Progenitor cell of endocrine pancreas (in vitro differentiated cells): ENCODE data around the gene PAX5. TPM values are rescaled to one million over a fixed set of nuclear protein-coding genes. Genes with fewer than 3 reads are reported as not detected.
A peak's percentile ranks its signal among the peaks of the same experiment; 100 is the strongest.

ENCODE experiments used
- DNase-seq: peaks from one replicate; pipeline ENCODE4 v3.0.0; 2021; ENCODE audit warnings: low spot score; ENCODE audit not compliant: unreplicated experiment
- H3K27ac Mint-ChIP-seq: 2 replicates; pipeline ENCODE4 v1.8.0; 2021; ENCODE audit warnings: mild to moderate bottlenecking, moderate library complexity, mixed read lengths
- H3K27me3 Mint-ChIP-seq: 2 replicates; pipeline ENCODE4 v1.8.0; 2021; ENCODE audit warnings: mixed read lengths
- H3K36me3 Mint-ChIP-seq: 2 replicates; pipeline ENCODE4 v1.8.0; 2022; ENCODE audit warnings: mixed read lengths; ENCODE audit not compliant: insufficient read depth
- H3K4me1 Mint-ChIP-seq: 2 replicates; pipeline ENCODE4 v1.8.0; 2021; ENCODE audit warnings: low read depth, mixed read lengths
- H3K4me3 Mint-ChIP-seq: 2 replicates; pipeline ENCODE4 v1.8.0; 2021; ENCODE audit warnings: low read depth, mild to moderate bottlenecking, moderate library complexity, mixed read lengths
- H3K9me3 Mint-ChIP-seq: 2 replicates; pipeline ENCODE4 v1.8.0; 2021; ENCODE audit warnings: low read depth, mixed read lengths
- total RNA-seq: library from RNA; stranded (reverse); gene quantifications from 2 replicates; pipeline ENCODE4 v1.2.1, GENCODE V29; 2021
- TF ChIP-seq, protein P1 (sequence below): fragments of 200-600 bp; sonication (generic); IDR thresholded peaks from one replicate; pipeline ENCODE4 v1.5.0; 2021; ENCODE audit warnings: antibody characterized with exemption, mild to moderate bottlenecking; ENCODE audit not compliant: unreplicated experiment

The PAX5 gene
- total RNA-seq, 1 donor from 2014 or later, result not detected

DNA sequence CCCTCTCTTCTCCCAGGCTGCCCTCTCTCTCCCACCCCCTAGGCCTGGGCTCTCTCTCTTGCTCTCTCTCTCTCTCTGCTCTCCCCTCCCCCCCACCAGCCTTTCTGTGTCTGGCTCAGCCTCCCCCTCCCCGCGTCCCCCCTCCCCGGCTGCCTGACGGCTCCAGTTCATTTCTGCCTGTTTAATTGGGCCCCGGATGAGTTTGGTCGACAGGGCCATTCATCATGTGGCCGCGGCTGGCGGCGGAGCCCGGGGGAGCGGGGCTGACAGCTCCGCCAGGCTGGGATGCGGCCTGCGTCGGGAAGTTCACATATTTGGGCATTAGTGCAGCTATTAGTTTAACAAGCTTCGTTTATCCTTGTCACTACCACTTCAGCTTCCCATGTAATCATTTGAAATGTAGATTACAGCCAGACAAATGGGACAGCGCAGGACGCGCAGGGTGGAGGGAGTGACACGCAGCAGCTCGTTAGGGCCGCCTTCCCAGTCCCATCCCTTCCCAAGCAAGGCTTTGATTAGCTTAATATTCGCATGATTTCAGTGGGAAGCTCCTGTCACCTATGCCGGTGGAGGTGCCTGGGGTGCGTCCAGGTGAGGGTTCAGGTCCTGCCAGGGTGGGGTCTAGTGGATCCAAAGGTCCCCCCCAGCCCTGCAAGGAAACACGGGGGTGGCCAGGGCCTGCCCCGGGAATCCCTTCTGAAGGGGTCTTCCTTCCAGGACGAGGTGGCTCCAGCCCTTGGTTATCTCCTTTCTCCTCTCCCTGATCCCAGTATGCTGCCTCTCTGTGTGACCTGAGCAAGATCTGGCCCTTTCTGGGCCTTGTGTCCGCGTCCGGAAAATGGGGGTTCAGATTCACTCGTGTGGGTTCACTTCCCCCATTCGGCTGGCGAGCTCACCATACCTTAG lies 214.8 kb downstream of the PAX5 start:
- Mint-ChIP-seq H3K27me3 (peaks cover 44% of the 10 kb centered on the region), H3K4me1 (peaks cover 13% of the 10 kb centered on the region), H3K36me3 (no peaks in the 10 kb centered on the region), H3K27ac (peak overlapping the region; percentile 65), H3K4me3 (no peak overlapping the region), H3K9me3 (no peaks in the 10 kb centered on the region)
- DNase-seq, result no peak
- TF ChIP-seq, protein P1, sequence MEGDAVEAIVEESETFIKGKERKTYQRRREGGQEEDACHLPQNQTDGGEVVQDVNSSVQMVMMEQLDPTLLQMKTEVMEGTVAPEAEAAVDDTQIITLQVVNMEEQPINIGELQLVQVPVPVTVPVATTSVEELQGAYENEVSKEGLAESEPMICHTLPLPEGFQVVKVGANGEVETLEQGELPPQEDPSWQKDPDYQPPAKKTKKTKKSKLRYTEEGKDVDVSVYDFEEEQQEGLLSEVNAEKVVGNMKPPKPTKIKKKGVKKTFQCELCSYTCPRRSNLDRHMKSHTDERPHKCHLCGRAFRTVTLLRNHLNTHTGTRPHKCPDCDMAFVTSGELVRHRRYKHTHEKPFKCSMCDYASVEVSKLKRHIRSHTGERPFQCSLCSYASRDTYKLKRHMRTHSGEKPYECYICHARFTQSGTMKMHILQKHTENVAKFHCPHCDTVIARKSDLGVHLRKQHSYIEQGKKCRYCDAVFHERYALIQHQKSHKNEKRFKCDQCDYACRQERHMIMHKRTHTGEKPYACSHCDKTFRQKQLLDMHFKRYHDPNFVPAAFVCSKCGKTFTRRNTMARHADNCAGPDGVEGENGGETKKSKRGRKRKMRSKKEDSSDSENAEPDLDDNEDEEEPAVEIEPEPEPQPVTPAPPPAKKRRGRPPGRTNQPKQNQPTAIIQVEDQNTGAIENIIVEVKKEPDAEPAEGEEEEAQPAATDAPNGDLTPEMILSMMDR, result no peak

DNA sequence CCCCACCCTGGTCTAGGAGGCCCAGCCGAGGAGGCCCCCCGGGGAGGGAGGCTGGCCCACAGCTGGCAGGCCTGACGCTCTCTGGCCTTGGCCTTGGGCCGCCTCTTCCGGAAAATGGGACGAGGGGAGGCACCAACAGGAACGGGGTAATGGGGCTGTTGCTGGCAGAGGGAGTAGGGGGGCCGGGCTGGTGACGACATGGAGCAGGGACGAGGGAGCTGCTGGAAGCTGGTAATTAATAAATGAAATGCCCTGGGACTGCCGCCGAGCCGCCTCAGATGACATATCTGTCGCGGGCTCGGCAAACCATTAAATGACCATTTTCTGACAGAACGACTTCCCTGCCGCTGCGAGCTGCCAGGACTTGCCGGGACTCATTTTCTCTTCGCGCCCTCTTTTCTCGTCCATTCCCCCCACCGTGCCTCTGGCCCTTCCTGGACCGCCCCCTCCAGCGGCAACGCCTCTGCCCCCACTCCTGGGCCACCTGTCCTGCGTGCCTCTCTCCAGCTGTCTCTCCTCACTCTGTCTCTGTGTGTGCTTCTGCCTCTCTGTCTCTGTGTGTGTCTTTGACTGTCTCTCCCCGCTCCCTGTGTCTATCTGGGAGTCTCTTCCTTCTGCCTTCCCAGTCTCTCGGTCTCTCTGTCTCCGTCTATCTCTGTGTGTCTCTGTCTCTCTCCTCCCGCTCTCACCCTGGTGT lies 215.7 kb downstream of the PAX5 start:
- Mint-ChIP-seq H3K4me1 (peaks cover 13% of the 10 kb centered on the region), H3K36me3 (no peaks in the 10 kb centered on the region), H3K4me3 (peak overlapping the region; percentile 39), H3K27me3 (peaks cover 44% of the 10 kb centered on the region), H3K9me3 (no peaks in the 10 kb centered on the region), H3K27ac (peak overlapping the region; percentile 65)
- DNase-seq, result no peak
- TF ChIP-seq, protein P1, result no peak

DNA sequence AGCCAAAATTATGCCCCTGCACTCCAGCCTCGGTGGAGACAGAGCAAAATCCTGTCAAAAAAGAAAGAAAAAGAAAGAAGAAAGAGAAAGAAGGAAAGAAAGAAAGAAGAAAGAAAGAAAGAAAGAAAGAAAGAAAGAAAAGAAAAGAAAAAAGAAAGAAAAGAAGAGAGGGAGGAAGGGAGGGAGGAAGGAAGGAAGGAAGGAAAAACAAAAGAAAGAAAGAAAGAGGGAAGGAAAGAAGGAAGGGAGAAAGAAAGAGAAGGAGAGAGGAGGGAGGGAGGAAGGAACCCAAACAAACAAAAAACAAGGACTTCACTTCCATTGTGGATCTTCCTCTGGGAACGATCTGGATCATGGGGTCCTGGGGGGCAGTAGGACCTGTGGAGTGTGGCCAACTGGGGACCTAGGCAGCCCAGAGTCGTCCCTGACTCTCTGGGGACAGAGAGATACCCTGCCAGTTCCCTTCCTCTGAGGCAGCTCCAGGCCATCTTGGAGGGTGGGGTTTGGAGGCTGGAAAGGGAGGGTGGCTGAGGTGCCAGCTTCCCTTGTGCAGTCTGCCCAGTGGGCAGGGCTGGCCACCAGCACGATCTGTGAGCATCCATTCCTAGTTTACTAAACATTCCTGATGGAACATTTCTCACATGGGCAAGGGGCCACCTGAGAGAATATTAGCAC lies 216.8 kb downstream of the PAX5 start:
- H3K9me3 Mint-ChIP-seq, result no peaks in the 10 kb centered on the region
- H3K36me3 Mint-ChIP-seq, result no peaks in the 10 kb centered on the region
- DNase-seq, result no peak
- no peak overlapping the region for H3K27ac Mint-ChIP-seq
- peaks cover 13% of the 10 kb centered on the region for H3K4me1 Mint-ChIP-seq
- peaks cover 36% of the 10 kb centered on the region for H3K27me3 Mint-ChIP-seq
- TF ChIP-seq, protein P1, result no peak
- H3K4me3 Mint-ChIP-seq, result no peak overlapping the region

DNA sequence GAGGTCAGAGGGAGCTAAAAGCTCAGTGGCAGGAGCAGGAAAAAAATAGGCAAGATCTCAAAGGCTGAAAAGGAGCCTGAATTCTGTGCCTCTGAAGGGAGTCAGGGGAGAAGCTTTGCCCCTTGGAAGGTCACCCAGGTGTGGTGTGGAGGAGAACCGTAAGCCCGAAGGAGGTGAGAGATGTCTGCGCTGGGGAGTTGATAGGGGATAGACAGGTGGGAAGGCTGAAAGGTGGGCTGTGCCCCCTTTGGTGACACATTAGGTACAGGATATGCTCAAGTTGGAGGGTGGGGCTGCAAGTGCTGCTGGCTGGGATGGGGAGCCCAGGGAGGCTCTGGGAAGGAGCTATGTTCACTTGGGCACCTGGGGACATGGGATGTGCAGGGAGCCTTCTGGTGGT lies 217.7 kb downstream of the PAX5 start:
- H3K36me3 Mint-ChIP-seq, result no peaks in the 10 kb centered on the region
- peaks cover 30% of the 10 kb centered on the region for H3K27me3 Mint-ChIP-seq
- peaks cover 13% of the 10 kb centered on the region for H3K4me1 Mint-ChIP-seq
- no peak for DNase-seq
- no peak overlapping the region for H3K4me3 Mint-ChIP-seq
- no peak overlapping the region for H3K27ac Mint-ChIP-seq
- TF ChIP-seq, protein P1, result no peak
- no peaks in the 10 kb centered on the region for H3K9me3 Mint-ChIP-seq
